HG02970 (cell line): ENCODE data around the gene PI4KB.

Experiments used
- ATAC-seq: cut with Tn5 transposase; IDR thresholded peaks from one replicate; pipeline ENCODE4 v1.9.1; 2021; ENCODE audit warnings: mild to moderate bottlenecking, moderate library complexity, moderate number of reproducible peaks; ENCODE audit not compliant: unreplicated experiment, low FRiP score

PI4KB gene

GRCh38 chr1:151312826-151313225 lies 14.4 kb downstream of the PI4KB start:
- no peak for ATAC-seq

GRCh38 chr1:151312411-151312810 lies 14.8 kb downstream of the PI4KB start:
- no peak for ATAC-seq

- no peak for ATAC-seq
Observed at GRCh38 chr1:151311589-151312331, 15.5 kb downstream of the PI4KB start.

- no peak for ATAC-seq
Observed at GRCh38 chr1:151311011-151311410, 16.2 kb downstream of the PI4KB start.

GRCh38 chr1:151309811-151310323 lies 17.3 kb downstream of the PI4KB start:
- no peak for ATAC-seq

GRCh38 chr1:151294742-151295462 lies 32.3 kb downstream of the PI4KB start:
- no peak for ATAC-seq

- ATAC-seq, result no peak
Observed at GRCh38 chr1:151293093-151293492, 34.1 kb downstream of the PI4KB start.

GRCh38 chr1:151292207-151293030 lies 34.8 kb downstream of the PI4KB start:
- no peak for ATAC-seq

- no peak for ATAC-seq
Observed at GRCh38 chr1:151290709-151291303, 36.4 kb downstream of the PI4KB start.

GRCh38 chr1:151289991-151290708 lies 37.1 kb downstream of the PI4KB start:
- no peak for ATAC-seq

GRCh38 chr1:151289080-151289935 lies 37.9 kb downstream of the PI4KB start:
- ATAC-seq, result no peak

GRCh38 chr1:151288502-151288901 lies 38.7 kb downstream of the PI4KB start:
- ATAC-seq, result no peak

GRCh38 chr1:151287767-151288500 lies 39.3 kb downstream of the PI4KB start:
- no peak for ATAC-seq

GRCh38 chr1:151287341-151287699 lies 39.9 kb downstream of the PI4KB start:
- no peak for ATAC-seq

- ATAC-seq, result no peak
Observed at GRCh38 chr1:151286619-151287340, 40.4 kb downstream of the PI4KB start.

GRCh38 chr1:151284013-151284577 lies 43.1 kb downstream of the PI4KB start:
- ATAC-seq, result no peak
